Transverse colon (tissue), 4 donors: ENCODE data around the gene TRAF3. TPM values are rescaled to one million over a fixed set of nuclear protein-coding genes. Genes with fewer than 3 reads are reported as not detected.
"Not testable (repeated sequence)": the region's sequence is repeated elsewhere in the genome, so short reads cannot be mapped to it uniquely, and the experiment has no call there.

ENCODE experiments used
- DNase-seq: peaks from one replicate; pipeline ENCODE4 v3.0.0-alpha.2; 2019
- H3K27ac ChIP-seq, 4 donors: fragments of 200-600 bp; sonication (generic); 2 replicates each; pipeline ENCODE4 v1.5.1; 2016 to 2018; ENCODE audit warnings: inconsistent platforms in 4 of 4
- H3K27me3 ChIP-seq: fragments of 200-600 bp; sonication (generic); 2 replicates; pipeline ENCODE4 v1.5.1; 2017; ENCODE audit warnings: inconsistent platforms
- H3K36me3 ChIP-seq, 4 donors: fragments of 200-600 bp; sonication (generic); 2 replicates each; pipeline ENCODE4 v1.5.1; 2017 to 2019; ENCODE audit warnings: inconsistent platforms in 4 of 4
- H3K4me1 ChIP-seq, 4 donors: fragments of 200-600 bp; sonication (generic); 2 replicates each; pipeline ENCODE4 v1.5.1; 2017 to 2020; ENCODE audit warnings: inconsistent platforms in 4 of 4
- H3K4me3 ChIP-seq, 4 donors: fragments of 200-600 bp; sonication (generic); 1 replicate in 1 of 4; 2 replicates in 3 of 4; pipeline versions ENCODE4 v1.5.1 to v1.6.1; 2017 to 2019; ENCODE audit warnings: inconsistent platforms in 4 of 4
- H3K9me3 ChIP-seq, 2 donors: fragments of 200-600 bp; sonication (generic); 2 replicates each; pipeline ENCODE4 v1.5.1; 2017 to 2019; ENCODE audit warnings: inconsistent platforms in 2 of 2
- CTCF ChIP-seq, 5 experiments: fragments of 200-600 bp in 3 of 5; fragments of 450-650 bp in 2 of 5; sonication (generic) in 3 of 5; IDR thresholded peaks; 1 replicate in 2 of 5; 2 replicates in 3 of 5; pipeline ENCODE4 v1.5.1; 2016 to 2017; ENCODE audit warnings: antibody characterized with exemption in 5 of 5, inconsistent platforms in 3 of 5, mild to moderate bottlenecking in 2 of 5, moderate library complexity in 1 of 5
- EP300 ChIP-seq: sonication (generic); formaldehyde crosslinking; IDR thresholded peaks from one replicate; pipeline ENCODE4 v1.6.1; 2017; ENCODE audit warnings: antibody characterized with exemption, low read depth
- POLR2A ChIP-seq: fragments of 450-650 bp; IDR thresholded peaks from one replicate; pipeline ENCODE4 v1.6.1; 2016; ENCODE audit warnings: antibody characterized with exemption, mild to moderate bottlenecking, moderate library complexity
- POLR2AphosphoS5 ChIP-seq, 3 donors: sonication (generic); formaldehyde crosslinking; IDR thresholded peaks; one replicate each; pipeline ENCODE4 v1.6.1; 2016; ENCODE audit warnings: antibody characterized with exemption in 3 of 3
- WGBS, 2 donors: methylation state at CpG; one replicate each; pipeline ENCODE4 v1.1.5; 2018; ENCODE audit warnings: low coverage in 1 of 2; 5-methylcytosine and 5-hydroxymethylcytosine counted together
- in situ Hi-C, 4 donors: fragments of 200-750 bp; cut with MboI; loops; one replicate each; pipeline versions ENCODE4 v1.15.0 to v1.15.1; 2017; ENCODE audit warnings: low sequenced_read_pairs in 3 of 4, low pct_ligation_motif_present in 1 of 4, low pct_unique_long_range_greater_than_20kb in 1 of 4
- intact Hi-C: fragments of 100-400 bp; cut with DNase I; formaldehyde crosslinking; loops from one replicate; pipeline ENCODE4 v1.15.1; 2023; ENCODE audit warnings: low total_unique reads
- total RNA-seq, 4 donors: library from RNA; depleted of rRNA; stranded (reverse); fragments of >200 nt; gene quantifications; one replicate each; pipeline ENCODE4 v1.1.0, GENCODE V29; 2016

Gene TRAF3
- total RNA-seq, 4 donors from 2014 or later, result 18.7 to 28.9 (median 25.0) TPM

- in situ Hi-C loops (no loop called here), intact Hi-C loops (no loop called here)
- Histone ChIP-seq H3K4me3 (no peak overlapping the region), H3K4me1 (peaks cover 0 to 4% (median 2%) of the 10 kb centered on the region in 4 donors), H3K27ac (peak overlapping the region; percentile 2 to 50 (median 26)), H3K27me3 (no peaks in the 10 kb centered on the region), H3K36me3 (no peaks in the 10 kb centered on the region), H3K9me3 (no peaks in the 10 kb centered on the region)
- WGBS, 2 donors, result 55 to 66% methylated on average over 4 to 9 of the region's 9 CpGs
- peak; percentile 44 for DNase-seq
- no peak for TF ChIP-seq POLR2A
- peak; percentile 63 to 69 (median 65) for TF ChIP-seq POLR2AphosphoS5 (IDR thresholded peaks at IDR 0.05)
Observed at GRCh38 chr14:102893452-102893851, 116.2 kb downstream of the TRAF3 start.

- H3K36me3 ChIP-seq, H3K27ac ChIP-seq, H3K9me3 ChIP-seq, H3K4me1 ChIP-seq, H3K4me3 ChIP-seq, H3K27me3 ChIP-seq, DNase-seq, in situ Hi-C loops, intact Hi-C loops: not testable (repeated sequence)
Observed at GRCh38 chr14:102896735-102897134, 119.5 kb downstream of the TRAF3 start.

- DNase-seq, result no peak
- Histone ChIP-seq H3K9me3 (no peaks in the 10 kb centered on the region), H3K36me3 (no peaks in the 10 kb centered on the region), H3K4me1 (peaks cover 0 to 4% (median 0%) of the 10 kb centered on the region in 4 donors), H3K27ac (no peak overlapping the region), H3K4me3 (no peak overlapping the region), H3K27me3 (no peaks in the 10 kb centered on the region)
- intact Hi-C loops (no loop called here), in situ Hi-C loops (no loop called here)
- TF ChIP-seq POLR2A, result no peak
- TF ChIP-seq EP300, result no peak
- no peak for TF ChIP-seq POLR2AphosphoS5 (IDR thresholded peaks at IDR 0.05)
- no peak for TF ChIP-seq CTCF (IDR thresholded peaks at IDR 0.05)
- 87 to 93% methylated on average over 8 to 14 of the region's 14 CpGs for WGBS, 2 donors
Observed at GRCh38 chr14:102897299-102898027, 120.2 kb downstream of the TRAF3 start.

GRCh38 chr14:102898298-102898697 is 121.0 kb downstream of the TRAF3 start:
- DNase-seq, result no peak
- H3K36me3 ChIP-seq, result no peaks in the 10 kb centered on the region
- 75 to 100% methylated on average over 1 to 6 of the region's 6 CpGs for WGBS, 2 donors
- H3K27ac ChIP-seq, result no peak overlapping the region
- H3K9me3 ChIP-seq, result no peaks in the 10 kb centered on the region
- in situ Hi-C loops, result no loop called here
- intact Hi-C loops, result no loop called here
- H3K4me3 ChIP-seq, result no peak overlapping the region
- TF ChIP-seq CTCF (IDR thresholded peaks at IDR 0.05), result no peak
- TF ChIP-seq EP300, result no peak
- no peak for TF ChIP-seq POLR2AphosphoS5 (IDR thresholded peaks at IDR 0.05)
- no peak for TF ChIP-seq POLR2A
- no peaks in the 10 kb centered on the region for H3K27me3 ChIP-seq
- peaks cover 0 to 4% (median 0%) of the 10 kb centered on the region in 4 donors for H3K4me1 ChIP-seq

- H3K4me1 ChIP-seq, result peaks cover 0 to under 1% (median 0%) of the 10 kb centered on the region in 4 donors
- no peak overlapping the region for H3K27ac ChIP-seq
- no peaks in the 10 kb centered on the region for H3K36me3 ChIP-seq
- in situ Hi-C loops, result no loop called here
- H3K4me3 ChIP-seq, result no peak overlapping the region
- no peak for TF ChIP-seq POLR2A
- no peak for TF ChIP-seq POLR2AphosphoS5 (IDR thresholded peaks at IDR 0.05)
- TF ChIP-seq CTCF (IDR thresholded peaks at IDR 0.05), result no peak
- no peak for TF ChIP-seq EP300
- intact Hi-C loops, result no loop called here
- no peaks in the 10 kb centered on the region for H3K27me3 ChIP-seq
- no peaks in the 10 kb centered on the region for H3K9me3 ChIP-seq
- DNase-seq, result peak; percentile 32
- WGBS, 2 donors, result 86% methylated on average over 4 to 18 of the region's 18 CpGs
Observed at GRCh38 chr14:102898776-102899515, 121.7 kb downstream of the TRAF3 start.
